Trophoblast cell (in vitro differentiated cells and primary cell): ENCODE data around the gene VEPH1.

Source experiments
- DNase-seq, 2 donors: peaks; one replicate each; pipeline ENCODE4 v3.0.0-alpha.2; 2016
- H2AFZ ChIP-seq: 2 replicates; pipeline ENCODE4 v1.6.1; 2013; ENCODE audit warnings: low read length, moderate library complexity, mild to moderate bottlenecking; ENCODE audit not compliant: insufficient read depth, poor library complexity
- H2AK5ac ChIP-seq: 2 replicates; pipeline ENCODE4 v1.6.1; 2013; ENCODE audit warnings: mild to moderate bottlenecking, low read length
- H2BK120ac ChIP-seq: 2 replicates; pipeline ENCODE4 v1.6.1; 2013; ENCODE audit warnings: low read length, mild to moderate bottlenecking, moderate library complexity; ENCODE audit not compliant: insufficient read depth, poor library complexity
- H2BK12ac ChIP-seq: 2 replicates; pipeline ENCODE4 v1.6.1; 2013; ENCODE audit warnings: mild to moderate bottlenecking, low read length, moderate library complexity
- H2BK5ac ChIP-seq: 2 replicates; pipeline ENCODE4 v1.6.1; 2013; ENCODE audit warnings: low read length, low read depth, moderate library complexity, mild to moderate bottlenecking; ENCODE audit not compliant: poor library complexity
- H3K14ac ChIP-seq: 2 replicates; pipeline ENCODE4 v1.6.1; 2013; ENCODE audit warnings: mild to moderate bottlenecking, low read length
- H3K18ac ChIP-seq: 2 replicates; pipeline ENCODE4 v1.6.1; 2013; ENCODE audit warnings: mild to moderate bottlenecking, low read length
- H3K23ac ChIP-seq: 2 replicates; pipeline ENCODE4 v1.6.1; 2013; ENCODE audit warnings: low read length
- H3K27ac ChIP-seq: 2 replicates; pipeline ENCODE4 v1.5.1; 2013; ENCODE audit warnings: low read depth, mild to moderate bottlenecking, inconsistent platforms, low read length, moderate library complexity
- H3K27me3 ChIP-seq: 2 replicates; pipeline ENCODE4 v1.6.1; 2013; ENCODE audit warnings: inconsistent platforms, mild to moderate bottlenecking, low read length, moderate library complexity; ENCODE audit not compliant: insufficient read depth
- H3K36me3 ChIP-seq, 2 experiments: 1 replicate in 1 of 2; 2 replicates in 1 of 2; pipeline ENCODE4 v1.6.1; 2013; ENCODE audit warnings: low read length in 2 of 2, mild to moderate bottlenecking in 2 of 2, moderate library complexity in 1 of 2; ENCODE audit not compliant: insufficient read depth in 2 of 2, control insufficient read depth in 1 of 2
- H3K4ac ChIP-seq: 2 replicates; pipeline ENCODE4 v1.6.1; 2013; ENCODE audit warnings: low read depth, mild to moderate bottlenecking, low read length, moderate library complexity
- H3K4me1 ChIP-seq, 2 experiments: 1 replicate in 1 of 2; 2 replicates in 1 of 2; pipeline ENCODE4 v1.6.1; 2013; ENCODE audit warnings: low read length in 2 of 2, mild to moderate bottlenecking in 2 of 2, moderate library complexity in 1 of 2; ENCODE audit not compliant: insufficient read depth in 2 of 2, control insufficient read depth in 1 of 2
- H3K4me2 ChIP-seq: 2 replicates; pipeline ENCODE4 v1.6.1; 2013; ENCODE audit warnings: inconsistent platforms, mild to moderate bottlenecking, low read length, moderate library complexity
- H3K4me3 ChIP-seq: 2 replicates; pipeline ENCODE4 v1.5.1; 2013; ENCODE audit warnings: mild to moderate bottlenecking, low read depth, low read length, inconsistent platforms
- H3K79me1 ChIP-seq: one replicate; pipeline ENCODE4 v1.6.1; 2013; ENCODE audit warnings: low read length
- H3K79me2 ChIP-seq: 2 replicates; pipeline ENCODE4 v1.6.1; 2013; ENCODE audit warnings: low read length, mild to moderate bottlenecking; ENCODE audit not compliant: control insufficient read depth, insufficient read depth, poor library complexity
- H3K9ac ChIP-seq: 2 replicates; pipeline ENCODE4 v1.6.1; 2013; ENCODE audit warnings: mild to moderate bottlenecking, low read length
- H3K9me3 ChIP-seq: 2 replicates; pipeline ENCODE4 v1.6.1; 2013; ENCODE audit warnings: low read depth, mild to moderate bottlenecking, control low read depth, inconsistent platforms, low read length; ENCODE audit not compliant: insufficient read depth
- H4K12ac ChIP-seq: 2 replicates; pipeline ENCODE4 v1.6.1; 2013; ENCODE audit warnings: low read depth, mild to moderate bottlenecking, low read length, moderate library complexity
- H4K8ac ChIP-seq: 2 replicates; pipeline ENCODE4 v1.6.1; 2013; ENCODE audit warnings: low read depth, mild to moderate bottlenecking, low read length, moderate library complexity
- H4K91ac ChIP-seq: one replicate; pipeline ENCODE4 v1.6.1; 2013; ENCODE audit warnings: low read depth, mild to moderate bottlenecking, low read length, moderate library complexity
- WGBS: extraction: QIAGEN DNeasy Blood & Tissue Kit; methylation state at CpG from one replicate; pipeline ENCODE4 v1.1.7; 2013; ENCODE audit warnings: missing lambda C conversion rate; ENCODE audit not compliant: insufficient read length, insufficient coverage; ENCODE audit errors: extremely low coverage; 5-methylcytosine and 5-hydroxymethylcytosine counted together

The VEPH1 gene

DNA sequence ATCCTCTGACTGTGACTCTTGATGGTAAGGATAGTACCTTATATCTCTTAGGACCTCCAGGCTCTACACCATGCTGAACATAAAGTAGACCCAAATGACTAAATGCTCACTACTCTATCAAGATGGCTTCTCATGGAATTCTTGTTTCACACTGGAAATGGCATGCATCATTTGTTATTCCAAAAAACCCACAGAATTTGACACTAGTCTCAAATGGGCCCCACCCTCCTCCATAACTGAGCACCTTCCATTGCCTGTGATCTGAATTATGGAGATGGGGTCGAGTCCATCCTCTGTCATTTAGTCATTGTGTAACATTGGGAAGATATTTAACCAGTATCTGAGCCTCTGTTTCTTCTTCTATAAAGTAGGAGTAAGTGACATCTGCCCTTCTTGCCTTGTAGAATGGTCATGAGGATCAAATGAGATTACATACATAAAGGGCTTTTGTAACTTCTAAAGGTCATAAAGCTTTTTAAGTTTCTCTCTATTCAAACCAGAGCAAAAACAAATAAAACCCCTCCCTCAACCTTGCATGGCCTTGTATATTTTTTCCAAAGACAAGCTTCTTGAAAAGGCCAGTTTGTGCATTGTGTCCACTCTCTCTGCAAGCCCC is 123.6 kb downstream of the VEPH1 start:
- Histone ChIP-seq H3K18ac (no peak overlapping the region), H4K12ac (no peak overlapping the region), H3K23ac (no peak overlapping the region), H2AK5ac (no peak overlapping the region), H3K9me3 (no peaks in the 10 kb centered on the region), H3K4me3 (no peak overlapping the region), H3K14ac (no peak overlapping the region), H2BK120ac (no peak overlapping the region), H3K79me2 (no peaks in the 10 kb centered on the region), H3K9ac (no peak overlapping the region), H3K4ac (no peak overlapping the region), H3K27ac (no peak overlapping the region), H3K4me1 (no peaks in the 10 kb centered on the region), H4K8ac (no peak overlapping the region), H2BK12ac (no peak overlapping the region), H3K27me3 (no peaks in the 10 kb centered on the region), H3K4me2 (no peak overlapping the region), H3K79me1 (no peaks in the 10 kb centered on the region), H4K91ac (no peak overlapping the region), H2BK5ac (no peak overlapping the region), H2AFZ (no peak overlapping the region), H3K36me3 (no peaks in the 10 kb centered on the region)
- no CpG with 5 or more reads among the region's 1 CpG for WGBS
- no peak for DNase-seq

DNA sequence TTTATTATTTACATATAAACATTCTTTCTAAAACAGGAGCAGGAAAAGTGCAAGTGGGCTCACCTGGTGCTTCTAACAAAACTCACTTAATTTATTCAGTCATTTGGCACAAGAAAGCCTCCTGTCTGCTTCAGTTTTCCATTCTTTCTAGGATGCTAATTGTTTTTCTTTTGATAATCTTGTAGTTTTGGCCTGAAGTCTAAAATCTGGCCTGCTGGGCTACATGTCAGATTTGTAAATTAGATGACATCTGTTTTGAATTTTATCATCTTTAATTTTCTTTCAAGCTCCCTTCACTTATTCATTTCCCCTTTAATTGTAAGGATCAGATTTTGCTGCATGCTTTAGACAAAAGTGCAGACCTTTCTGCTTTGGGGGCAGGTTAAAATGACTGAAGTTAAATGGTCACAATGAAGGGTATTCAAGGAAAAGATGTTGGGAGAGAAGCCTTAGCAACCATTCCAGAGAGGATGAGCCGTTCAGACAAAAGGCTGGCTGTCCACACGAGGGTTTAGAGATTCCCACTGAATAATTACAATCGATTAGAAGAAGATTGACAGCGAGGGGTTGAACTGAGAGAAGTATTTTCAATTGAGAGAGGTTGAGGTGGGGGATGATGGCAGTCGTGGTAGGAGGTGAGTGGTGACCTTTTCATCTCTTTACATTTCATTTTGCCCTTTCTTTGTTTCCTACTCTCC is 126.5 kb downstream of the VEPH1 start:
- no peak overlapping the region for H4K12ac ChIP-seq
- H3K9ac ChIP-seq, result no peak overlapping the region
- no peak for DNase-seq
- H3K4ac ChIP-seq, result no peak overlapping the region
- no peak overlapping the region for H3K27ac ChIP-seq
- H3K79me2 ChIP-seq, result no peaks in the 10 kb centered on the region
- no peaks in the 10 kb centered on the region for H3K79me1 ChIP-seq
- no peaks in the 10 kb centered on the region for H3K36me3 ChIP-seq
- no peak overlapping the region for H2AK5ac ChIP-seq
- H3K14ac ChIP-seq, result no peak overlapping the region
- H2BK5ac ChIP-seq, result no peak overlapping the region
- H3K4me2 ChIP-seq, result no peak overlapping the region
- H2AFZ ChIP-seq, result no peak overlapping the region
- no peak overlapping the region for H2BK120ac ChIP-seq
- H4K91ac ChIP-seq, result no peak overlapping the region
- H3K9me3 ChIP-seq, result no peaks in the 10 kb centered on the region
- no peak overlapping the region for H3K23ac ChIP-seq
- H3K27me3 ChIP-seq, result no peaks in the 10 kb centered on the region
- no peak overlapping the region for H3K18ac ChIP-seq
- no peak overlapping the region for H4K8ac ChIP-seq
- H3K4me3 ChIP-seq, result no peak overlapping the region
- no peaks in the 10 kb centered on the region for H3K4me1 ChIP-seq
- H2BK12ac ChIP-seq, result no peak overlapping the region
- WGBS, result no CpG with 5 or more reads among the region's 5 CpGs

DNA sequence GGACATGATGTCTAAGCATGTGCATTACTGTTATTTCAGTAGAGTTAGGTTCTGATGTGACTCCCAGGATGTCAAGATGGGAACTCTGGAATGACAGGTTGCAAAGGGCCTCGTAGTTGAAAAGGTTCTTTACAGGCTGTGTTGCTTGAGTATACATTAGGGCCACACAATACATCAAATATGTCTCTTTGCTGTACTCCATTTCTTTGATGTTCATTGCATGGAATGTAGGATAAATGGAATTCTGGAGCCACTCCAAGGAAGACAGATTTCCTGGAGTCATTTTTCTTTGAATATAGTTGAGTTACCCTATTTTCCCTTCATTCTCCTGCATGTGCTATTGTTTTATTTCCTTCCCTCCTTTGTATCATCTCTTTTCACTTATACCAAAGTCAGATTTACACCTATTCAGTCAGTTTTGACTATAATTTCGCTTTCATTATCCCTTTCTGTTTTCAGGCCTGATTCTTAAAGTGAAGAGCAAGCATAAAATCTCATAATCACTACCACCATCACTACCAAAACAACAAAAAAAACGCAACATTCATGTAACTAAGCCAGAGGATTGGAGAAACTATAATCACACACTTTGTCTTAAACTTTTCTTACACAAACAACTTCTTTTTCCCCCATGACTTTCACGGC is 127.8 kb downstream of the VEPH1 start:
- WGBS, result no CpG with 5 or more reads among the region's 4 CpGs

DNA sequence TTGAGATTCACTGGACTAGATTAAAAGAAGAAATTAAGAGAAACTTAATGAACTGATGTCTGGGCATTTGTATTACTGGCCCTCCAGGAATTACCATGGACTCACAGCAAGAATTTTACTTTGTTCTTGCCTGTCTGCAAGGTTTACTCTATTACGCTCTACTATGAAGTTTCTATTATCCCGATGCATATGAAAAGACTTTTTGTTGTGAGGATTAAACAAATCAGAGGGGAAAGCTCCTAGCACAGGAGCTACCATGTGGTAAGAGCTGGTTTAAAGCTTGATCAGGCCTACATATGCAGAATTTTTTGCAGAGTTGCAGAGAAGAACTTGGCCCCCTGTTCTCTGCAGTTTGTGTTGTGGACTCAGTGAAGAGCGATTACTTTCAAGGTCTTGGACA is 128.3 kb downstream of the VEPH1 start:
- no peak overlapping the region for H2AK5ac ChIP-seq
- H4K12ac ChIP-seq, result no peak overlapping the region
- no peak overlapping the region for H3K14ac ChIP-seq
- H3K4me3 ChIP-seq, result no peak overlapping the region
- no peak overlapping the region for H2BK5ac ChIP-seq
- no peaks in the 10 kb centered on the region for H3K27me3 ChIP-seq
- no peak overlapping the region for H4K8ac ChIP-seq
- no peak overlapping the region for H2BK12ac ChIP-seq
- no peak overlapping the region for H2AFZ ChIP-seq
- no peaks in the 10 kb centered on the region for H3K36me3 ChIP-seq
- no peak overlapping the region for H4K91ac ChIP-seq
- no peak overlapping the region for H3K4ac ChIP-seq
- no peaks in the 10 kb centered on the region for H3K79me1 ChIP-seq
- no peak overlapping the region for H3K27ac ChIP-seq
- H3K9ac ChIP-seq, result no peak overlapping the region
- no peak overlapping the region for H3K18ac ChIP-seq
- H3K4me1 ChIP-seq, result no peaks in the 10 kb centered on the region
- H3K23ac ChIP-seq, result no peak overlapping the region
- no CpG with 5 or more reads among the region's 3 CpGs for whole genome bisulfite sequencing
- no peak overlapping the region for H2BK120ac ChIP-seq
- DNase-seq, result no peak
- no peaks in the 10 kb centered on the region for H3K9me3 ChIP-seq
- no peak overlapping the region for H3K4me2 ChIP-seq
- H3K79me2 ChIP-seq, result no peaks in the 10 kb centered on the region

More for the DNA sequence above, 127.8 kb downstream of the VEPH1 start:
- no peak overlapping the region for H3K23ac ChIP-seq
- no peak for DNase-seq
- H3K79me2 ChIP-seq, result no peaks in the 10 kb centered on the region
- no peak overlapping the region for H4K8ac ChIP-seq
- no peak overlapping the region for H3K27ac ChIP-seq
- no peak overlapping the region for H3K14ac ChIP-seq
- H4K91ac ChIP-seq, result no peak overlapping the region
- H2AK5ac ChIP-seq, result no peak overlapping the region
- H2AFZ ChIP-seq, result no peak overlapping the region
- H3K79me1 ChIP-seq, result no peaks in the 10 kb centered on the region
- no peak overlapping the region for H3K4ac ChIP-seq
- H2BK12ac ChIP-seq, result no peak overlapping the region
- no peaks in the 10 kb centered on the region for H3K27me3 ChIP-seq
- H3K18ac ChIP-seq, result no peak overlapping the region
- no peak overlapping the region for H3K9ac ChIP-seq
- H3K4me2 ChIP-seq, result no peak overlapping the region
- no peaks in the 10 kb centered on the region for H3K36me3 ChIP-seq
- no peak overlapping the region for H2BK120ac ChIP-seq
- no peak overlapping the region for H4K12ac ChIP-seq
- H3K4me1 ChIP-seq, result no peaks in the 10 kb centered on the region
- H3K4me3 ChIP-seq, result no peak overlapping the region
- H3K9me3 ChIP-seq, result no peaks in the 10 kb centered on the region
- no peak overlapping the region for H2BK5ac ChIP-seq
